ENCODE data around the gene ZCCHC7. TPM values are rescaled to one million over a fixed set of nuclear protein-coding genes. Genes with fewer than 3 reads are reported as not detected.

Gene ZCCHC7
- total RNA-seq, 1 donor from 2014 or later, result 20.4 TPM

GRCh38 chr9:37242089-37242488 is 121.7 kb downstream of the ZCCHC7 start:
- no peak for TF ChIP-seq CTCF (IDR thresholded peaks at IDR 0.05)
- no peak overlapping the region for H3K4me3 ChIP-seq
- no peaks in the 10 kb centered on the region for H3K36me3 ChIP-seq
- intact Hi-C loops (cut with DNase I), result no loop called here
- H3K27ac ChIP-seq, result no peak overlapping the region
- H3K9me3 ChIP-seq, result no peaks in the 10 kb centered on the region
- no peaks in the 10 kb centered on the region for H3K4me1 ChIP-seq
- no peak for DNase-seq
- no peak for ATAC-seq
- no peaks in the 10 kb centered on the region for H3K27me3 ChIP-seq (ENCODE audit: low read depth)

- H3K27me3 ChIP-seq (ENCODE audit: low read depth), result no peaks in the 10 kb centered on the region
- H3K4me1 ChIP-seq, result no peaks in the 10 kb centered on the region
- no peak for TF ChIP-seq CTCF (IDR thresholded peaks at IDR 0.05)
- H3K36me3 ChIP-seq, result no peaks in the 10 kb centered on the region
- no peak overlapping the region for H3K4me3 ChIP-seq
- DNase-seq (no peak), ATAC-seq (no peak)
- intact Hi-C loops (cut with DNase I), result no loop called here
- H3K9me3 ChIP-seq, result no peaks in the 10 kb centered on the region
- no peak overlapping the region for H3K27ac ChIP-seq
Observed at GRCh38 chr9:37243588-37244345, 123.4 kb downstream of the ZCCHC7 start.

GRCh38 chr9:37246826-37247225 is 126.5 kb downstream of the ZCCHC7 start:
- no peak for DNase-seq
- Histone ChIP-seq H3K27me3 (ENCODE audit: low read depth) (no peaks in the 10 kb centered on the region), H3K27ac (no peak overlapping the region), H3K4me3 (no peak overlapping the region), H3K4me1 (no peaks in the 10 kb centered on the region), H3K9me3 (no peaks in the 10 kb centered on the region), H3K36me3 (no peaks in the 10 kb centered on the region)
- ATAC-seq, result no peak
- intact Hi-C loops (cut with DNase I), result no loop called here
- TF ChIP-seq CTCF (IDR thresholded peaks at IDR 0.05), result no peak

- intact Hi-C loops (cut with DNase I), result no loop called here
- no peak for DNase-seq
- H3K9me3 ChIP-seq, result no peaks in the 10 kb centered on the region
Observed at GRCh38 chr9:37248651-37249163, 128.3 kb downstream of the ZCCHC7 start.

GRCh38 chr9:37251452-37251851 is 131.1 kb downstream of the ZCCHC7 start:
- H3K4me1 ChIP-seq, result no peaks in the 10 kb centered on the region
- ATAC-seq (no peak), DNase-seq (no peak)
- intact Hi-C loops (cut with DNase I), result no loop called here
- H3K27ac ChIP-seq, result no peak overlapping the region
- H3K27me3 ChIP-seq (ENCODE audit: low read depth), result no peaks in the 10 kb centered on the region
- H3K4me3 ChIP-seq, result no peak overlapping the region
- no peak for TF ChIP-seq CTCF (IDR thresholded peaks at IDR 0.05)
- no peaks in the 10 kb centered on the region for H3K9me3 ChIP-seq
- H3K36me3 ChIP-seq, result no peaks in the 10 kb centered on the region

More at GRCh38 chr9:37248651-37249163, 128.3 kb downstream of the ZCCHC7 start:
- no peak for TF ChIP-seq CTCF (IDR thresholded peaks at IDR 0.05)
- Histone ChIP-seq H3K27me3 (ENCODE audit: low read depth) (no peaks in the 10 kb centered on the region), H3K4me1 (no peaks in the 10 kb centered on the region), H3K36me3 (no peaks in the 10 kb centered on the region), H3K27ac (no peak overlapping the region), H3K4me3 (no peak overlapping the region)
- no peak for ATAC-seq

All from lower lobe of right lung (tissue), 2 donors.